Colon (tissue), 2 donors: ENCODE measurements around the gene NTRK2.

ENCODE experiments used
- FAIRE-seq: peaks from 2 replicates; lab custom pipeline; 2012; peaks lifted over from hg19 to GRCh38; lab: Jason Lieb, UNC
- donor health status: control.
- donor health status: control.

NTRK2 gene

GRCh38 chr9:84974855-84975254 lies 305.3 kb downstream of the NTRK2 start:
- no peak for FAIRE-seq

- FAIRE-seq: no peak
Measured at GRCh38 chr9:84975926-84976325, 306.4 kb downstream of the NTRK2 start.

GRCh38 chr9:84978661-84979060 lies 309.1 kb downstream of the NTRK2 start:
- no peak for FAIRE-seq

DNA sequence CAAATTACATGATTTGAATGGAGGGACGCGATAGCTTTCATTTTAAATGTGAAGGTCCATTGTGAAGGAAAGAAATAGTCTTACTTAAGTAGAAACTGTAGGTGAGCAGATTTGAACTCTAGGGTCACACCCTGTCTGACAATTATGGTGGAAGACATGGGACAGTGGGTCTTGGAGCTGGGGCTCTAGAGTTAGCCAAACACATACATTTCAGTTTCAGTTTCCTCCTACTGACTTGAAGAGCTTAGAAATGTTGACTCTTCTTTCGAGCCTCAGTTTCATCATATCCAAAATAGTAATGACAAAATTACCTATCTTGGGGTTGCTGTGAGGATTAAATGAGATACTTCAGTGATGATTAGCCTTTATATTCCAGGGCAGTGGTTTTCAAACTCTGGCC lies 314.2 kb downstream of the NTRK2 start:
- FAIRE-seq: no peak

DNA sequence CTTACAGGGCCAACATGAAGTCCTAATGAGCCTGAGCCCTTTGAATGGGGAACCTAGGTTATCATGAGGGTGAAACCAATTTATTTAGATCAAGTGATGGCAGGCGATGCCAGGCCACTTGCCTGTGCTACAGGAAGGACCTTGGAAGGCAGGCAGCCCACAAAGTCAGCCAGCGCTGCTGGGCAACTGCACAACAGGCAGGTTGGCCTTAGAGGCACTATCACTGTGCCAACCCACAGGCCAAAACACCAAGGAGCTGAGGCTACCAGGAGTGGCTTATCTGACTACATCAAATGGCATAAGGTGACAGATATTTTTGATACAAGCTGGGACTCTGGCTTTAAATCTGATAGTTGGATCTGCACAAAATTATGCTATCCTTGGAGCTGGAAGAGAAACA lies 319.1 kb downstream of the NTRK2 start:
- FAIRE-seq: no peak

DNA sequence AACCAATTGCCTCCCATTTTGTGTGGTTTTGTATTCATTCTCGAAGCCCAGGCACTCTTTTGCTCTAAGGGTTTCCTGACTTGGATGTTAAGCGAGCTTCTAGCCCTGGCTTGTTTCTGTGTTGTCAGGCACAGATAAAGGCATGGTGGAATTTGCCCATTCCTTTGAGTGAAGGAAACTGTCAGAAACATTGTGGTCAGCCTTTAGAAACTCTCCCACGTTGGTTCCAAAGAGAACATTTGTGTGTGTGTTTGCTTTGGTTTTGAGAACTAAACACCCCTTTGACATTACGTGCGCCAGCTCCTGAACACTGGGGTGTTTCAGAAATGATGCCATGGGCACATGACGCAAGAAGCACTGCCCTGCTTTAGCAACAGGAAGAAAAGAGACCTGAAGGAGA lies 320.9 kb downstream of the NTRK2 start:
- no peak for FAIRE-seq

DNA sequence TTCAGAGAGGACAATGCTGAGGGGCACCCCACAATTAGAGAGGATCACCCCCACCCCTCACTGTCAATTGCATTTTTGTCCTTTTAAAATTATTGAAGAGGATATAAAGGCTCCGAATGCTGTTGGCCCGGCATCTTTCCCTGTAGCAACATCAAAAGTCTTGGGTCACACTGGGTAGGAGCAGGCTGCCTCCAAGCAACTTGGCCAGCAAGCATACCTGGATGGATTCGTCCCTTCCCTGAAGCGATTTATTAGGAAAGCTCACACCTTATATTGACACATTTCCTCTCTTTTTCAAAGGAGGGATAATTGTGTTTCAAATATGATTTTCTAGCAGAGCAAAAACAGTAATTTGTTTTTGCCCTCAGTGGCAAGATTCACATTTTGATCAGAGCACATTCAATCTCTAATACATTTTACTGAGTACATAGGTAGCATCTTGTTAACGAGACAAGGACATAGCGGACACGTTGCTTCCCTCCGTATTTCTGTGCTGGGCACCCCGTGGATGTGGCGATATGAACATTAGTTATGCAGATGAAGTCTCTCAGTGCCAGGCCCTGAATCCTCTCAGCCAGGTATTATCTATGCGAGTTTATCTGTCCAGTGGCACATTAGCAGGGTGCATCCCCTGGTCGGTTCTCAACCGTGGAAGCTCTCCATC lies 321.5 kb downstream of the NTRK2 start:
- FAIRE-seq: no peak

- no peak for FAIRE-seq
Measured at GRCh38 chr9:84991514-84991870, 322.0 kb downstream of the NTRK2 start.

DNA sequence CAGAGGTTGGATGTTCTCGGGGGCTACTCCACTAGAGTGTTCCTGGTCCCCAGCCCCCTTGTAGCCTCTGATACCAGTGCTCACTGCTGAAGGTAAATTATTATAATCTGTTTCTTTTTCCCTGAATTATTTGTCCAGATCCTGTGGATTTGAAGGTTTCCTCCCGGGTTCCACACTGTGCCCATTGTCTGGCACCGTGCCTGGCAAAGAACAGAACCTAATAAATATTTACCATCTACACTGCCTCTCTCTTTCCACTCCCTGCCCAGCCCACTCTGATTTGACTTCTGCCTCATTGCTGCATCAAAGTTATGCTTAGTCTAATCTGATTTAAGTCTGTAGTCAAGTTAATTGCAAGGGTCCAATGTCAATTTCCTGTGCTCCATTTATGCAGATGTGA lies 322.9 kb downstream of the NTRK2 start:
- FAIRE-seq: no peak

- no peak for FAIRE-seq
Measured at GRCh38 chr9:84993105-84993504, 323.6 kb downstream of the NTRK2 start.

DNA sequence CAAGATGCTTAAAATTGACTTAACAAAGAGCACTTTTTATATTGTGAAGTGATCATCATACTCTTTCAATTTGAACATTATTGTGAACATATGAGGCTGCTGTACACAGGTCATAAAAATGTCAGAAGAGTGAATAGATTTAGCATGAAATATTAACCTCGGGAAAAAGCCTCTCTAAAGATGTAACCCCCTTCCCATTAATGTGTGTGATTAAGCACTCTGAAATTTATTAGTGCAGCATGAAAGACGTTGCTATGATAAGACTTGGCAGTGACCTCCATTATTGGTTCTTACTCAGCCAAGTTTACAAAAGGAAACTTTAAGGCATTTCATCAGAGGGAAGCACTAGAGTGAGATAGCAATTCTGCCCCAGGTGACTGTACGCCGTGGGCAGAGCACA lies 326.5 kb downstream of the NTRK2 start:
- no peak for FAIRE-seq

DNA sequence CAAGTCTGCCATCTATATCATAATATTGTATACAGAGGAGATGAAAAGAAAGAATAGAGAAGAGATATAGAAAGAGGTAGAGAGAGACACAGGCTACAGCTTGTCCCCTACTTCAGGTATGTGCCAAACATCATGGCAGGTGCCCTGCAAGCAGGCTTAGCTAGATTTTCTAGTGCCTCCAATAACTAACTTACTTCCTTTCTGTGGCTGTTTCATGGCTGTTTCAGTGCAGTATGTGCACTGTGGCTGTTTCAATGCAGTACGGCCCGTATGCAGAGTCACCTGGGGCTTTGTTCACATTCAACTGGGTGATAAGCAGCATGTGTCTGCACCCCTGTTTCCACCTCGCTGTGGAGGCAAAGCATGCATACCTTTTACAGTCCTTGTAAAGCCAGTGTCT lies 327.2 kb downstream of the NTRK2 start:
- FAIRE-seq: no peak

DNA sequence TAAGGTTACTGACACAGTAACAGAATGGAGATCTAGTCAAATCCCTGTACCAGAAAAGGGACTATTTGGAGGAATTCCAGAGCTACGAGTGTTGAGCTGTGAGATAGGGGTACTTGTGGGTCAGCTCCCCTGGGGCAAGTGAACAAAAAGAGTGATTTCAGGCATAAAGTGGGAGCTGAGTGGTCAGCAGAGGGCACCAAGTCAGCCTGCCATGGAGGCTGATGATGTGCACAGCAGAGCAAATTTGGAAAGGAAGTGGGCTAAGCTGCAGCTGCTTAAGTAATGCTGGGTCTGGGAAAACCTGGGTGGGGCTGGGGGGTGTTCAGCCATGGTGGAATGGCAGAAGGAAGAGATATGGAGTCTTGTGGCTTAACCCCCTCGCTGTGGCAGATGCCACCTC lies 327.9 kb downstream of the NTRK2 start:
- no peak for FAIRE-seq

- no peak for FAIRE-seq
Measured at GRCh38 chr9:84998639-84999038, 329.1 kb downstream of the NTRK2 start.

- FAIRE-seq: no peak
Measured at GRCh38 chr9:84999788-85000187, 330.3 kb downstream of the NTRK2 start.

DNA sequence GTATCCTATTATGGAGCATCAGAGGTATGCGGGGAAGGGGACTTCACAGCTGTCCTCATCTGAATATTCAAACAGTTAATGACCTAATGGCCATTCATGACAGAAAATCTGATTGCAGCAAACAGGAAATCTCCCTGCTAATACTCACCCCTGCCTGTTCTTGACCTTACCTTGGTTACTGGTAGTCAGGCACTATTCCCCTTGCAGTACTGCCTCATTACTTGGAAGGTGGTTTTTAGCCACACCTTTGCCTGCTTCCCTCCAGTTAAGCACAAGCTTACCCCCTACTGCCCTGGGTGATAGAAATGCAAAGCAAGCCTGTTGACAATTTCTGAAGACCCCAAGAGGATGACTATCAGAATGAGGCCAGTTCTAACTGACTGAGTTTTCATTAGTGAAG lies 332.4 kb downstream of the NTRK2 start:
- FAIRE-seq: no peak

- FAIRE-seq: no peak
Measured at GRCh38 chr9:85004818-85005413, 335.4 kb downstream of the NTRK2 start.

DNA sequence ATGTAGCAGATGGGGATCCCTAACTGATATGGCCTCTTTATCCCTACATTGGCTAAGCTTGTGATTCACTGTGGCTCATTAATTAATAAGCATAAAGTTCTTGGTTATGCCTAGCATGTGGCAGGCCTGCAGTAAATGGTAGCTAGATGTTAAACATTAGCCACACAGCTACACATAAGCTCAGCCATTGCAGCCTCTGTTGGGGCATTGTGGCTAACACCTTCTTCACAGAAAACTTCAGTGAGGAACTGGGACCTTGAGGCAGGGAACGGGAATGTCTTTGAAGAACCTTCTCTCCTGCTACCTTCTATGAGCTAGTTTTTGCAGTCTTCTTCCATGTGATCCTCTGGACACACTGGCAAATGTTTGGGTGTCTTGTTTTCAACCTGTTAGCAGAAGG lies 338.2 kb downstream of the NTRK2 start:
- no peak for FAIRE-seq

DNA sequence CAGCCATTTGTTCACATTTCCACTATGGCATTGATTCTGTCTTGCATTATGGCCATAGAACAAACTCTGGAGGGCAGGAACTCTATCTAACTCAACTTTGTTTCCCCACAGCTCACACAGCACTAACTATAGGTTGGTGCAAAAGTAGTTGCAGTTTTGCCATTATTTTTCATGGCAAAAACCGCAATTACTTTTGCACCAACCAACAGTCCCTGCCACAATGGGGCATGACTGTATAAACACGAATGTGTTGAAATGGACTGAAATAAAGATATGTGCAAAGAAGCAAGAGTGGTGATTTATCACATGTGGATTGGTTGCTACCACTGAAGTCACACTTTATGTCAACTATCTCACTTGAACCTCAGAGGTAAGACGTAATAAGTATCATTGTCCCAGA lies 338.7 kb downstream of the NTRK2 start:
- FAIRE-seq: no peak

DNA sequence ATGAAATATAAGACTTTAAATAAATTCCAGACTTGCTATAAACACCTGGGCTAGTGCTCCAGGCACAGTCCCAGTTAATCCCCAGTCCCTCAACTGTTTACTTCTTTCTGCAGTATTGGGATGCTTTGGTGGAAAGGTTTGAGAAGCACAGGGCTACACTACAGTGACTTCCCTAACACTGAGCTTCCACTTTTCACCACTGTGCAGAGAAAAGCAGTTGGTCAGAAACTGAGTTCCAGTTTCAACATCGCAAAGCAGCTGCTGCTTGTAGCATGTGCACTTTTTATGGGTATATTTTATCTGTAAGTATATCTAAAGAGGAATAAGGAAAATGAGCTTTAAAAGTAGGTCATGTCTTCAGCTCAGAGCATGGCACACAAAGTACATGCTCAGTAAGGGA lies 339.7 kb downstream of the NTRK2 start:
- FAIRE-seq: no peak

DNA sequence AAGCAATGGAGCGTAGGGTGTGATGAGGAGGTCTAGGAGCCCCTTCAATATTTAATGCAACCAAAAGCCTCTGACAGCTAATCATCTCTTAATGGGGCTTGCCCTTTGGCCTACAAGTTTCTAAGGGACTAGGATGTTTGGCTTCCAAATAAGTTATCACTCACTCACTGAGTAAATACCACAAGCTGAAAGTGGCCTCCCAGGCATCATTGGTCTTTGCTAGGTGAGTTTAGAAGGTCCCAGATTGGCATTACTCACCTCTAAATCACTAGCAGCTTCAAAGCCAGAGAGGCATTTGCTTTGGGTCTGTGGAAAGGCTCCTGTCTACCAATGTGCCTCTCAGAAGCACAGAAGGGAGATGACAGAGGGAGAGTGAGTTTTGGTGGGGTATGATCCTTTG lies 344.2 kb downstream of the NTRK2 start:
- FAIRE-seq: no peak

DNA sequence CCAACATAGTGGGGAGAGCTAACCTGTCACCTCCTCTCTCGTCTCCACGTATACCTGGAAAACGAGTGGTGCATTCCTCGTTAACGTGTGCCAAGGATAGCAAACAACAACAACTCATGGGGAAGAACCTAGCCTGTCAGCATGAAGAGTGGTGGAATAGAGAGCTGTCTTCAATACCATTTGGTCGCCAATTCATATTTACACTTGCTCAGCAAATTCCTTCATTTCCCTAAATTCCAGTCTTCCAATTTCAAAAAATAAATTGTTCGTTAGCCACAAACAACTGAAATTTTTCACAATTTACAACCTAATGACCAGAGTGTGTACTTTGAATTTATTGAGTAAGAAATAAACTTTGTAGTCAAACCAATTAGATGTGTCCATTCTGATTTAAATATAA lies 344.8 kb downstream of the NTRK2 start:
- FAIRE-seq: no peak

- FAIRE-seq: no peak
Measured at GRCh38 chr9:85016384-85017006, 347.0 kb downstream of the NTRK2 start.

- no peak for FAIRE-seq
Measured at GRCh38 chr9:85020791-85021190, 351.3 kb downstream of the NTRK2 start.
